Measurements from ENCODE around the gene MMP20.

DNA sequence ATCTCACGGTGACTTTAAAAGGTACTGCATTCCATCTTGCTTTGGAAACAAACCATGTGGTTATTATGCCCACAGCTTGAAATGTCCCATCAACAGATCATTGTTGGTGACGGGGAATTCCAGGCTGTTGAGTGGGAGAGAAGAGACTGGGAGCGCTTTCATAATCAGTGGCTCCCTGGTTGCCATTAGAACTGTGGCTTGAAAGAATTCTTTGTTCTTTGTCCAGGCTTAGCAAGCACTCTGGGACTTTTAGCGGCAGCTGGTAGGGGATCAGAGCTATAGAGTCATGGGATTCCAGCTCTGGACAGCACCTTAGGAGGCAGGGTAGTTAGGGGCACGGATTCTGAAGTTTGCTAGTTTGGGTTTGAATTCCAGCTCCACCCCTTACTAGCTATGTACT lies 22.0 kb downstream of the MMP20 start:
- TF ChIP-seq EZH2 (IDR thresholded peaks at IDR 0.05; ENCODE audit: insufficient read depth, poor library complexity, severe bottlenecking) (no peak), EZH2phosphoT487 (IDR thresholded peaks at IDR 0.05; ENCODE audit: insufficient read depth, low read depth) (no peak)
